IPS-18c (cell line): ENCODE results near the gene GRHL1.

Experiments
- H3K4me3 ChIP-seq: 2 replicates; pipeline ENCODE4 v1.7.0; 2013; ENCODE audit warnings: low read depth, mild to moderate bottlenecking, low read length, moderate library complexity; ENCODE audit not compliant: insufficient read depth
- H3K9me3 ChIP-seq: one replicate; pipeline ENCODE4 v1.6.1; 2013; ENCODE audit warnings: mild to moderate bottlenecking, low read length, moderate library complexity; ENCODE audit not compliant: control insufficient read depth, insufficient read depth

Gene GRHL1

DNA sequence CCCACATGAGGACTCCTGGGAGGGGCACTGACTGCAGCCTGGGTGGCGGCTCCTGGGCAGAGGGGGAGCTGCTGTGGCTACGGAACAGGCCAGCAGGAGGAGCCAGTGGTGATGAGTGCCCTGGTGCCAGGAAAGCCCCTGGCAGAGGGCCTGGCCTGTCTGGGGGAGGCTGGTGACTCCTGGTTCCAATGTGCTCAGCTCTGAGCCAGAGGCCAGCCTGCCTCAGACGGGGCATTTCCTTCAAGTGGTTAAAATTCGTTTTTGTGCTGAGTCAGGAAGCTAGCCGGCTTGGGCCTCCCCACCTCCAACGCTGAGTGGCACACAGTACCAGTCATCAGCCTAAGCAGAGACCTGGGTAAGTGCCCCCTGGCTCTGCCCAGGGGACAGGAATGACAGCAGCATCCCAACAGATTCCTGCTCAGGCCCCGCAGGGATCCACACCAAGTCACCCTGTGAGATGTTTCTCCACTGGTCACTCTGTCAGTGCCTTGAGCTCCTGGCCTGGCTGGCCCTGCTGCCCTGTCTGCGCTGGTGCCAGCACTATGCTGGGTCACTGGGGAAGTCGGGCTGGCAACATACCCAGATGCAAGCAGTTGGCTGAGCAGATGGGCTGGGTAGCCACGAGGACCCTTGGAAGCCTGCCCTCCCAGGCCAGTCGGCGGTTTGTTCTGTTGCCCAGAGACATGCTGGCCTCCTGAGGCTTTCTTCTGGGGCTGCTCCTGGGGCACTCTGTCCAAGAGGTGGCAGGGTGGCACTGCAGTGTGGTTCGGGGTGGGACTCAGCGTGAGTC is 84.8 kb downstream of the GRHL1 start:
- H3K4me3 ChIP-seq: no peak overlapping the region
- H3K9me3 ChIP-seq: no peaks in the 10 kb centered on the region

GRCh38 chr2:10038123-10038522 is 86.6 kb downstream of the GRHL1 start:
- H3K9me3 ChIP-seq: no peaks in the 10 kb centered on the region
- no peak overlapping the region for H3K4me3 ChIP-seq

DNA sequence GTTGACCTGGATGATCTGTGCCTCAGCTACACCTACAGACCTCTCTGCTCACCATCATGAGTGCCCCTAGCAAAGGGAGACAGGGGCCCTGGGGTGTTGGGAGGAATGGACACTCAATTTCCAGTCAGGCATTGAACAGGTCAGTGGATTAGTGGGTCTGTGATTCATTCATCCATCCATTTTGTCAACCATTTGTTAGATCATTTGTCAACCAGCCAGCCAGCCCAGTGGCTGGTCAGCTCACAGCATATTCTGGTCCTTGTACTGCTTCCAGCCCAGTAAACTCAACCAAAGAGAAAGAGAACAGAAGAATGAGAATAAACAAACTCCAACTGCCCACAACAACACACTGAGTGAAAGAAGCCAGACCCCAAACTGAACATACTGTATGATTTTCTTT is 87.2 kb downstream of the GRHL1 start:
- H3K9me3 ChIP-seq: no peaks in the 10 kb centered on the region
- H3K4me3 ChIP-seq: no peak overlapping the region

DNA sequence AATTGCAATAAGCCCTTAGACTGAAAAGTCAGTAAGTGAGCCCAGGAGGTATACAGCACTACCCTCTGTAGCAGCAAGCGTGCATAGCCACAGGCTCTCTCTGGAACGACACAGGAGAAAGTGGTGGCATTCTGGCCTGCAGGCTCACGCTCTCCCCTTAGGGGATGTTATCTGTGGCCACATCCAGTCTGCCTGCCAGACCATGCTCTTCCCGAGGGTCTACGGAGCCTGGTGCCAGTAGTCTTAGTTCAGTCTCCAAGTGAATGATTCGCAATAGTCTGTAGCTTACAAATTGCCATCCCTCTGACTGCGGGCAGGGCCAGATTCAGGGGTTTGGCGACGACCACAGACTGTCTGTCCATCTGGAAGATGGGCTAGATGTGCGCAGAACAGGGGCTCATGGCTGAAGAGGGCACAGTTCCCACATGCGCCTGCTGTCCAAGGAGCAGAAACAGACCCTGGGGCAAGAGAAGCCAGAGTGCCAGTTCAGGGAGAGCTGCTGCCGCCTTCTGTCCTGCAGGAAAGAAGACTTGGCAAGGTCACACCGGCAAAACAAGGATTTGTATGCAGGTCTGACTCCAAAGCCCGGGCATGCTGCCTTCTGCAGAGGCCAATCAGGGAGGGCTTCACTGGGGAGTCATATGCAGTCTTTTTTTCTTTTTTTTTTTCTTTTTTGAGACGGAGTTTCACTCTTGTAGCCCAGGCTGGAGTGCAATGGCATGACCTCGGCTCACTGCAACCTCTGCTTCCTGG is 88.3 kb downstream of the GRHL1 start:
- H3K4me3 ChIP-seq: no peak overlapping the region
- no peaks in the 10 kb centered on the region for H3K9me3 ChIP-seq

DNA sequence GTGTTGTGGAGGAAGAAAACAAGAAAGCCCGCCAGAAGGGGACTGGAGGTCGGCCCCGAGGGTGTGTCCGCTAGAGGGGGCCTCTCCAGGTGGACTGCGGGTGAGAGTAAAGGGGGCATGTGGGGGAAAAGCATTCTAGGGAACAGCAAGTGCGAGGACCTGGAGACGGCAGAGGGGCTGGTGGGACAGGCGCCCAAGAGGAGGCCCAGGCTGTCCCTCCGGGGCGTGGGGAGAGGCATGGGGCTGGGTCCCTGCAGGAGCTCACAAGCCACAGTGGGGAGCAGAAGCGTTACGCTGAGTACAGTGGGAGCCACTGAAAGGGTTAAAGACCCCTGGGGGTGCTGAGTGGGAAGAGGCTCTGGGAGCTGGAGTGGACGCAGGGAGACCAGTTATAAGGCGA is 90.2 kb downstream of the GRHL1 start:
- no peak overlapping the region for H3K4me3 ChIP-seq
- H3K9me3 ChIP-seq: no peaks in the 10 kb centered on the region

DNA sequence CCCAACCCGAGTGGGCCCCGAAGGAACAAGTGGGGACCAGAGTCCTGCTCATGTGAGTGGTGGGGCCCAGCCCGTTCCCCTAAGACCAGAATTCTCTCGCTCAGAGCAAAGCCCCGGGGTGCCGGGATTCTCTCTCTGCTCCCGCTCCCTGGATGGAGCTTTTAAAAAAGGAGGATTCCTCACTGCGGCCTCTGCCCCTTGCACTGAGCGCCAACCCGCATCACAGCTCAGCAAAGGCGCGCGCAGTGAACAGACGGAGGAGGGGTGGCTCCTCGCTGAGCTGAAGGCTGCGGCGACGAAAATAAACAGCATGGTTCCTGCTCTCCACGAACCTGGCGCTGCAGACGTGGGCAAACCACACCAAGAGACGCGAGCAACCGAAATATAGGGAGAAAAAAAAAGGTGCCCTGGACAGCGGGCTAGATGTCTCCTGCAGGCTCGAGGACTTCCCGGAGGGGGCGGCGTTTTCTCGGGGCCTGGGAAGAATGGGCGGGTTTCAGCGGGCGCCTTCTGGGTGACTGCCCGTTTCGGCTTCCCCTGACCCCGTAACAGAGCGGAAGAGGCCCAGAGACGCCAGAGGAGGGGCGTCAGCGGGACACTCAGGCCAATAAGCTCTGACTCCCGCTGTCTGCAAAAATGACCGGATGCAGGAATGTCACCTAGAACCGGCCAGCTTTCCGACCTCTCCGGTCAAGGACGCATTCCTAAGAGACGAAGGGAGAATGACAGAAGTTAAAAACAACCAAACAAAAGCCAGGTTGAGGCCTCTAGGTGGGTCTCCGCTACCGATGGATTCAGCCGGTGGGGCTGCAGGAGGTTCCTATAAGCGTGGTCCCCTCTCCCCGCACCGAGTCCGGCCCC is 91.0 kb downstream of the GRHL1 start:
- peak overlapping the region; percentile 51 for H3K4me3 ChIP-seq
- H3K9me3 ChIP-seq: no peaks in the 10 kb centered on the region

- peak within 1 kb of the TSS; percentile 51 for H3K4me3 ChIP-seq
These were observed 91.9 kb downstream of the GRHL1 start, which contains the start of gene KLF11 for GRCh38 chr2:10043256-10043905. Gene KLF11, plus strand, starts transcription at chr2:10043550. Its CDS starts 167 bp downstream, at chr2:10043717.

GRCh38 chr2:10043906-10044601 is 92.6 kb downstream of the GRHL1 start:
- Histone ChIP-seq H3K4me3 (peak overlapping the region; percentile 40), H3K9me3 (no peaks in the 10 kb centered on the region)

More at GRCh38 chr2:10043256-10043905, 91.9 kb downstream of the GRHL1 start, which contains the start of gene KLF11:
- no peaks in the 10 kb centered on the region for H3K9me3 ChIP-seq

DNA sequence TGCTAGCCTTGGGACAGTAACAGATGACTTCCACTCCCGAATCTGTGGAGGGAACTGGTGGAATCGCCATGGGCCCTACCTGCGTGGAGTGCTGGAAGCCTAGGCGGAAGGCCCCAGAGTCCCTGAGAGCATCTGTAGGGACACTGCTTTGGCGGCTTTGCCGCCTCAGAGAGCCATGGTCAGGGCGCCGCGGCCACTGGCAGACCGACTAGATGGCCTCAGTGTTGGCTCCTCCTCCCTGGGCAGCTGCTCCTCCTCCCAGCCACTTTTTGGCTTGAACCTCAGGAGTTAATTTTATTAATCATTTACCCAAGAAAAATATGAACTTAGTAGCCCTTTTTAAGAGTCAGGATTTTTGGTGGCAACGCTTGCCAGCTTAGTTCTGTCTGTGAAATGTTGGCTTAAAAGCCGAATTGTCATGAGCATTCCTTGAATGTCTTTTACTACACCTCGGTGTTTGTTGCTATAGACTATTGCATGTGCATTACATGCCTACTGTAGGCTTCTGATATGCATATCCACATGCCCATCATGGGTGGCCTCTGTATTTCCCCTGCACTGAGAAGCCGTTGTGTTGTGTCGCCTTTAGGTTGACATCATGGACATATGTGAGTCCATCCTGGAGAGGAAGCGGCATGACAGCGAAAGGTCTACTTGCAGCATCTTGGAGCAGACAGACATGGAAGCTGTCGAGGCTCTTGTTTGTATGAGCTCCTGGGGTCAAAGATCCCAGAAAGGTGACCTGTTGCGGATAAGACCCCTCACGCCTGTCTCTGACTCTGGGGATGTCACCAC is 94.3 kb downstream of the GRHL1 start:
- H3K9me3 ChIP-seq: no peaks in the 10 kb centered on the region
- H3K4me3 ChIP-seq: no peak overlapping the region

DNA sequence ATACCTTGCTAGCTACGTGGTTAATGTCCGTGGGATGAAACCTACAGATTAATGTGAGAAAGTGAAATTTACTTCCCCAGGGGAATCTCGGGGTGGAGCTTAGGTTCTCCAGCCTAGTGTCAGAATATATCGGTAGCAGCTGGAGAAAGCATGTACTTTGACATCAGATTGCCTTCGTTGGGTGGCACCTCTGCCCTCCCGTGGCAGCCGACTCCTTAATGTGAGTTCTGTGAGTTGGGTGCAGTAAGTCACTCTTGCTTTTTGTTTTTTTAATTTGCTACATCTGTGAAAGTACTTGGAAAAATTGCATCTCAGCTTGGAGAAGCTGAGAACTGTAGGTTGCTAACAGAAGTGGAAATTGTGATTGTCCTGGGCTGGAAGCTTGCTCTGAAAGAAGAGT is 95.4 kb downstream of the GRHL1 start:
- no peak overlapping the region for H3K4me3 ChIP-seq
- H3K9me3 ChIP-seq: no peaks in the 10 kb centered on the region

- H3K9me3 ChIP-seq: no peaks in the 10 kb centered on the region
- no peak overlapping the region for H3K4me3 ChIP-seq
These were observed 96.4 kb downstream of the GRHL1 start for GRCh38 chr2:10047616-10048500.

- H3K4me3 ChIP-seq: no peak overlapping the region
- H3K9me3 ChIP-seq: no peaks in the 10 kb centered on the region
These were observed 97.1 kb downstream of the GRHL1 start for GRCh38 chr2:10048501-10049171.
